Renal cortical epithelial cell (primary cell): ENCODE measurements around the gene HAUS8. TPM values are rescaled to one million over a fixed set of nuclear protein-coding genes. Genes with fewer than 3 reads are reported as not detected.

Experiments used
- total RNA-seq: library from RNA; depleted of rRNA; stranded (reverse); fragments of >200 nt; gene quantifications from 2 replicates; pipeline ENCODE4 v1.2.3, GENCODE V29; 2014

The HAUS8 gene
- total RNA-seq, 1 donor from 2014 or later: 2.0 TPM

Other genes with a start within 250 kb of the HAUS8 start
- 17.7 and 80.9 TPM in 2 replicates for gene SIN3B, start 246.1 kb downstream of the HAUS8 start, total RNA-seq
- 0.52 TPM in 1 of 2 replicates, not detected in the other for gene F2RL3, start 186.5 kb downstream of the HAUS8 start, total RNA-seq
- 1.6 and 3.9 TPM in 2 replicates for gene CPAMD8, start 48.6 kb downstream of the HAUS8 start, total RNA-seq
- gene MYO9B, start 325 bp upstream of the HAUS8 start, total RNA-seq: 28.7 and 54.2 TPM in 2 replicates
- gene USE1, start 139.9 kb upstream of the HAUS8 start, total RNA-seq: 19.6 and 22.3 TPM in 2 replicates
- gene OCEL1, start 150.8 kb upstream of the HAUS8 start, total RNA-seq: 4.5 TPM in 1 of 2 replicates, not detected in the other
- gene NR2F6, start 170.5 kb upstream of the HAUS8 start, total RNA-seq: 75.7 and 118 TPM in 2 replicates
- gene USHBP1, start 189.3 kb upstream of the HAUS8 start, total RNA-seq: 0.20 TPM in 1 of 2 replicates, not detected in the other
- 75.3 and 119 TPM in 2 replicates for gene BABAM1, start 192.0 kb upstream of the HAUS8 start, total RNA-seq
- 0.52 and 1.1 TPM in 2 replicates for gene ANKLE1, start 206.4 kb upstream of the HAUS8 start, total RNA-seq
- 11.8 and 19.4 TPM in 2 replicates for gene ABHD8, start 228.0 kb upstream of the HAUS8 start, total RNA-seq
- 54.2 and 57.8 TPM in 2 replicates for gene MRPL34, start 230.4 kb upstream of the HAUS8 start, total RNA-seq
- 30.3 and 36.3 TPM in 2 replicates for gene DDA1, start 234.1 kb upstream of the HAUS8 start, total RNA-seq